ENCODE data around the gene MKLN1. TPM values are rescaled to one million over a fixed set of nuclear protein-coding genes. Genes with fewer than 3 reads are reported as not detected.

MKLN1 gene
- total RNA-seq, 2 experiments from 2014 or later = 12.1 to 56.6 TPM

DNA sequence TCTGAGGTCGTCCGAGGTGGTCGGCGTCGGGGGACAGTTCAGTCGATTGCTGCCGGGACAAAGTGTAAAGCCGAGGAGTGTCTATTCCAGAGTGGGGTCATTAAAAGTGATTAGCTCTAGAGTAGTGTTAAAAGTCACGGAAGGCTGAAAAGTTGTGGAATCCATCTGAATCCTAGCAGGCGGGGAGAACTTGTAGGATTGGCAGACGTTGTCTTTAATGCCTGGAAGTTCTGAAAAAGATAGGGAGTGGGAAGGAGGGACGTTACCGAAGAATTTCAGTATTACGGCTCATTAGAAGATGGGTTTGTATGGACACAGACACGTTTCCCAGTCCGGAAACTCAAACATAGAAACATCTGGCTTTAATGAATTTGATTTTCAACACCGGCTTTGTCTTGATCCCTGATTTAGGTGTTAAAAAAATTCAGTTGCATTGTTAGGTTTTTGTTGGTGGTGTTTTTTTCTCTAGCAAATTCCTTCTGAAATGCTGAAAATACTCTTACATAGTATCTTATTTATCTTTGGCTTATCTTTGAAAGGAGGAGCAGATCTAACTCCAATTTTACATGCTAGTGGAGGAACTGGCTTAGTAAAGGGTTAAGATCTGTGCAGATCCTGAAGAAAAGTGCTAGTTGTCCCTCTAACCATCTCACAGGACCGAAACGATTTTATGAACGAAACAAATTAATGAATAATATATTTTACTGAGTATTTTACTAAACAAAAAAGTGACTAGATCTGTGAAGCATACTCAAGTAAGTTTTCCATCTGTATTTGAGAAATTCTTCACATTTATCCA lies 900 bp downstream of the MKLN1 start:
- peaks cover 8% of the 10 kb centered on the region for H3K36me3 ChIP-seq (ENCODE audit: insufficient read depth, low read length)
- no peak for DNase-seq (ENCODE audit: low spot score)
- no peaks in the 10 kb centered on the region; the same call in 1 of the 2 replicates for H3K9me3 ChIP-seq (ENCODE audit: low read length)
- TF ChIP-seq, protein P1, sequence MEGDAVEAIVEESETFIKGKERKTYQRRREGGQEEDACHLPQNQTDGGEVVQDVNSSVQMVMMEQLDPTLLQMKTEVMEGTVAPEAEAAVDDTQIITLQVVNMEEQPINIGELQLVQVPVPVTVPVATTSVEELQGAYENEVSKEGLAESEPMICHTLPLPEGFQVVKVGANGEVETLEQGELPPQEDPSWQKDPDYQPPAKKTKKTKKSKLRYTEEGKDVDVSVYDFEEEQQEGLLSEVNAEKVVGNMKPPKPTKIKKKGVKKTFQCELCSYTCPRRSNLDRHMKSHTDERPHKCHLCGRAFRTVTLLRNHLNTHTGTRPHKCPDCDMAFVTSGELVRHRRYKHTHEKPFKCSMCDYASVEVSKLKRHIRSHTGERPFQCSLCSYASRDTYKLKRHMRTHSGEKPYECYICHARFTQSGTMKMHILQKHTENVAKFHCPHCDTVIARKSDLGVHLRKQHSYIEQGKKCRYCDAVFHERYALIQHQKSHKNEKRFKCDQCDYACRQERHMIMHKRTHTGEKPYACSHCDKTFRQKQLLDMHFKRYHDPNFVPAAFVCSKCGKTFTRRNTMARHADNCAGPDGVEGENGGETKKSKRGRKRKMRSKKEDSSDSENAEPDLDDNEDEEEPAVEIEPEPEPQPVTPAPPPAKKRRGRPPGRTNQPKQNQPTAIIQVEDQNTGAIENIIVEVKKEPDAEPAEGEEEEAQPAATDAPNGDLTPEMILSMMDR (conservative IDR thresholded peaks at IDR 0.05; ENCODE audit: low read length) = no peak
- TF ChIP-seq EZH2phosphoT487 (IDR thresholded peaks at IDR 0.05; ENCODE audit: borderline replicate concordance, low read depth, low read length) = no peak
- peaks cover 9% of the 10 kb centered on the region for H4K20me1 ChIP-seq (ENCODE audit: insufficient read depth, low read length)
- peak overlapping the region; percentile 99 for H3K4me3 ChIP-seq (ENCODE audit: low read depth, low read length, poor library complexity, severe bottlenecking)
- peak overlapping the region; percentile 72 for H3K27ac ChIP-seq (ENCODE audit: low read depth, low read length, poor library complexity, severe bottlenecking)
- intact Hi-C loops (cut with micrococcal nuclease; ENCODE audit: unreplicated experiment) = loop anchor here (2.0 to 5.0 kb wide), 2 partner anchors 222 to 416 kb away; no protein-coding TSS in a partner anchor
- H2AFZ ChIP-seq (ENCODE audit: low read length) = peak overlapping the region; percentile 68; the same call in 1 of the 2 replicates
- CTCF ChIA-PET (ENCODE audit: unreplicated experiment) = interaction anchor here (1.5 kb wide), 1 partner anchor 272 kb away, joined by 3 read pairs; no protein-coding TSS in a partner anchor
- POLR2A ChIA-PET = interaction anchor here (0.6 to 2.3 kb wide), 9 partner anchors 8 to 374 kb away, joined by 3 to 8 read pairs (median 4); no protein-coding TSS in a partner anchor
- H3K4me2 ChIP-seq (ENCODE audit: low read length) = peak overlapping the region; percentile 95
- BruUV-seq (replicated peaks) = no TSS peak
- peaks cover 58% of the 10 kb centered on the region for H3K79me2 ChIP-seq (ENCODE audit: insufficient read depth, low read depth, low read length)
- no peaks in the 10 kb centered on the region for H3K9me2 ChIP-seq (ENCODE audit: insufficient read depth, low read length)
- H3K4me1 ChIP-seq (ENCODE audit: insufficient read depth, low read length, poor library complexity, severe bottlenecking) = peaks cover 30% of the 10 kb centered on the region

DNA sequence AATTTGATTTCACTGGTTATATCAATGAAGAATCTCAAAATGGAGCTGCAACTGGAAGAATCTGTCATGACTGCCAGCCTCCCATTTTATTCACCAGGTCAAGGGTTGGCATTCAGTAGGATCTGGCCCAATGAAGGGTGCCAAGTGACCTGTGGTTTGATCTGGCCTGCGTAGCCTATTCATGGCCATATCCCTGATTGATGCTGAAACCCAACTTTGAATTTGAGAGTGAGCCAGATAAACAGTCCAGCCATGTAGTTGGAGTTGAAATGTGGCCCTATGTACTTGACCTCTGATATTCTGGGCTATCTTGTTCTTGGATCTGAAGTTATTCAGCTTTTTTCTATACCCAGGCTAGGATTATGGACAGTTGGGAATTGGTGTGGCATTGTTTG lies 1.5 kb downstream of the MKLN1 start:
- no TSS peak for BruUV-seq (replicated peaks)
- H3K36me3 ChIP-seq (ENCODE audit: insufficient read depth, low read length) = peaks cover 14% of the 10 kb centered on the region
- H3K9me2 ChIP-seq (ENCODE audit: insufficient read depth, low read length) = no peaks in the 10 kb centered on the region
- intact Hi-C loops (cut with micrococcal nuclease; ENCODE audit: unreplicated experiment) = loop anchor here (2.0 to 5.0 kb wide), 2 partner anchors 222 to 417 kb away; no protein-coding TSS in a partner anchor
- peak overlapping the region; percentile 72 for H3K27ac ChIP-seq (ENCODE audit: low read depth, low read length, poor library complexity, severe bottlenecking)
- peak overlapping the region; percentile 99 for H3K4me3 ChIP-seq (ENCODE audit: low read depth, low read length, poor library complexity, severe bottlenecking)
- peaks cover 64% of the 10 kb centered on the region for H3K79me2 ChIP-seq (ENCODE audit: insufficient read depth, low read depth, low read length)
- TF ChIP-seq, protein P1 (conservative IDR thresholded peaks at IDR 0.05; ENCODE audit: low read length) = no peak
- no peak for TF ChIP-seq EZH2phosphoT487 (IDR thresholded peaks at IDR 0.05; ENCODE audit: borderline replicate concordance, low read depth, low read length)
- peaks cover 9% of the 10 kb centered on the region for H4K20me1 ChIP-seq (ENCODE audit: insufficient read depth, low read length)
- H2AFZ ChIP-seq (ENCODE audit: low read length) = no peak overlapping the region
- H3K4me1 ChIP-seq (ENCODE audit: insufficient read depth, low read length, poor library complexity, severe bottlenecking) = peaks cover 30% of the 10 kb centered on the region
- no peak for DNase-seq (ENCODE audit: low spot score)
- no peaks in the 10 kb centered on the region; the same call in 1 of the 2 replicates for H3K9me3 ChIP-seq (ENCODE audit: low read length)
- peak overlapping the region; percentile 95 for H3K4me2 ChIP-seq (ENCODE audit: low read length)
- ChIA-PET CTCF (ENCODE audit: unreplicated experiment) (no interaction called here), POLR2A (interaction anchor here (0.6 to 1.2 kb wide), 4 partner anchors 13 to 375 kb away, joined by 3 to 4 read pairs (median 4); no protein-coding TSS in a partner anchor)
